Measurements from ENCODE around the gene MYOZ2.
A peak's percentile ranks its signal among the peaks of the same experiment; 100 is the strongest.

Gene MYOZ2

DNA sequence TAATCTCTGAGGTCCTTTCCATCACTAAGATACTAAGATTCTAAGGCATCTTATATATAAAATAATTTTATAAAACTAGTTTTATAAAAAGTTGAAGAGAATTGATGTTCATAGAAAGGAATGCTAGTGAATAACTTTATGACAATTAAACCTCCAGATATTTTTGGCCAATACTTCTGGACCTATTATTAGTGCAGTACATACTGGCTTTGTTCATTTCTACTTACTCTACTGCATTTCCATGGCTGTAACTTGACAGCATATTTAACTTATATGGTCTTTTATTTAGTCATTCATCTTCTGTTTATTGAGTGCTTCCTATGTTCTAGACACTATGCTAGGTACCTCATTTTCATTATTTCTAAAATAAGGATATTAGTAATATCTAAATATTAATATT is 70.1 kb downstream of the MYOZ2 start:
- no peak for DNase-seq

DNA sequence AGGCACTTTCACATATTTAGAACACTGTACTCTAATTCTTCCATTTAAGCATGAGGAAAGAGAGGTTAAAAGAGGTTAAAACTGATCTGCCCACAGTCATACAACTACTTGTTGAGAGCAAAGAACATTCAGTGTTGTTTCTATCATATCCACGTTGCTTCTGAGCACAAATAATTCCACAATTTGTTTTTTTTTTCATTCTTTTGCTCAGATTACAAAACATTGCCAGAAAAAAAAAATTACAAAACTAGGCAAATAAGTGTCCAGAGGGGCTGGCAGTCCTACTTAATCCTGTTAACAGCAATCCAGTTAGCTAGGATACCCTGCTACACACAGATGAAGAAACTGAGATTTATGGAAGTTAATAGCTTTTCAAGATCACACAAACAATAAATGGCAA is 70.5 kb downstream of the MYOZ2 start:
- no peak for DNase-seq

DNA sequence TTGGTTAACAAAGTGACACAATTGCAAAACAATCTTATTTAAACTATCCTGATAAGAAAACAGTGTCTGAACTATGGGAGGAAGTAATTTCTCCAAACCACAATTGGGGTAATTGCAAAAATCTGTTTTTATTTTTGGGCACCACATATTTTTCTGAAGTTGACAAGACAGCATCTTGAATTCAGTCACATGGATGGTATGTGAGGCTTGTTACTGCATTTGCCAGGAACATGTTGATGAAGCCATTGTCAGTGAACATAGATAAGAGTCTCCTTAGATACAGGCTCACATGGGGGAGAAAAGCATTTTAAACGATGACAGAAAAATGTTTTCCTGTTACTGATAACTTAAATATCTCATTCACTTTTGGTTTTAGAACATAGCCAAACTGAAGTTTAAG is 71.4 kb downstream of the MYOZ2 start:
- no peak for DNase-seq

DNA sequence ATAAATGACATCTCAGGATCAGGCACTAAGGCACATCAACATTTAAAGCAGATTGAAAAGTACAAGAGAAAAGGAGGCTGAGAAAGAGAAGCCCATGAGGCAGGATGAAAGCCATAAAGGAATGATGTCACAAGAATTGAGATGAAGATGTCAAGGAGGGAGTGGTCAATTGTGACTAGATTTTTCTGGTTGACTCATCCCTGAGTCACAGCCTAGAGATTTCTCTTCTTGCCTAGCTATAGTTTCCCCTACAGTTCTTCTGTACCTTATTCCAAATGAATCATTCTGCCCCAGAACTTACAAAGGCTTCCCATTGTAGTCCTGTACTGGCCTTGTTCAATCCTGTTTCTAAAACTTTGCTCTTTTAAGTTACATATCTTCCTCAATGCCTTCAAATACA is 73.4 kb downstream of the MYOZ2 start:
- DNase-seq: peak in 1 of 2 donors; percentile 14

DNA sequence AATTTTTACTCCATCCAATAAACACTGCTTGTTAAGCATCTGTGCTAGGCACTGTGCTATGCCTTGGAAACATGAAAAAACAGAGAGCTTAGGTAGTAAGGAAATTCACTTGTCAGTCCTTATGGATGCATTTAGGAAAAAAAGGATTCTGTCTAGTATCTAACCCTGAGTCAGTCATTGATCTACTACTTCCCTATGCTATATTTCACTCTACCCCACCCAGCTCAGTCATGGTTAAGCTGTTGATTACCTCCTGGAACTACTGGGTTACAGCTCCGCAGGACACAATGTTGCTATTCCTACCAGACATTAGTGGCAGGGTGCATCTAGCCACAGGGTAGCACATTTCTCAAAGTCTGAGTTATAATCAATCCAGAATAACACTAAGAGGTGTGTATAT is 74.0 kb downstream of the MYOZ2 start:
- DNase-seq: no peak

DNA sequence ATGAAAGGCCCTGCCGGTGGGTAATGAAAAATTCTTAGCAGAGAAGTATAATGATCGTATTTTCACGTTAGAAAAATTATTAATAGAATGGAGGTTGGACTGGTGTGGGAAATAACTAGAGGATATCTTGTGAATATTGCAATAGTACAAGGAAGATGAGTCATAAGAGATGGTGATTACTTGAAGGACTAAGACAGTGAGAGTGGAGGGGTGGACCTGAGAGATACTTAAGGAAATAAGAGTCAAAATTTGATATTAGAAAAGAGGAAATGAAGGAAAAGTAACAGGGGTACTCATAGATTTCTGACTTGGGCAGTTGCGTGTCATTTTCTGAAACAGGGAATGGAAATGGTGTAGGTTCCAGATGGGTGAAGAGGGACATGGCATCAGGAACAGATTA is 75.1 kb downstream of the MYOZ2 start:
- no peak for DNase-seq

DNA sequence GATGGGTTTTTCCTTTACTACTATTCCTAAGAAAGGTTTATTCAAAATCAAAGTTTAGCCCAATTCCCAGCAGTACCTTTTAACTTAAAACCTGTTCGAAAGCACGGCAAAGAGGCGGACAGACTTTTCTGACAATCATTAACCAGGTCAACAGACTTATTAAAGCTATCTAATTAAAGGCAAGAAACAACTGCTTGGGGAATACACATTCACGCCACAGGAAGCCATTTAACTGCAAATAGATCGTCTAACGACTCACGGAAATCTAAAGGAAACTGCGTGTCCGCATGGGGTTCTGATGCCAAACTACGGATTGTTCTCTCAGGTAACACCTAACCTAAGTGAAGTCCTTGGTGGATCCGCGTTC is 76.2 kb downstream of the MYOZ2 start:
- DNase-seq: no peak

DNA sequence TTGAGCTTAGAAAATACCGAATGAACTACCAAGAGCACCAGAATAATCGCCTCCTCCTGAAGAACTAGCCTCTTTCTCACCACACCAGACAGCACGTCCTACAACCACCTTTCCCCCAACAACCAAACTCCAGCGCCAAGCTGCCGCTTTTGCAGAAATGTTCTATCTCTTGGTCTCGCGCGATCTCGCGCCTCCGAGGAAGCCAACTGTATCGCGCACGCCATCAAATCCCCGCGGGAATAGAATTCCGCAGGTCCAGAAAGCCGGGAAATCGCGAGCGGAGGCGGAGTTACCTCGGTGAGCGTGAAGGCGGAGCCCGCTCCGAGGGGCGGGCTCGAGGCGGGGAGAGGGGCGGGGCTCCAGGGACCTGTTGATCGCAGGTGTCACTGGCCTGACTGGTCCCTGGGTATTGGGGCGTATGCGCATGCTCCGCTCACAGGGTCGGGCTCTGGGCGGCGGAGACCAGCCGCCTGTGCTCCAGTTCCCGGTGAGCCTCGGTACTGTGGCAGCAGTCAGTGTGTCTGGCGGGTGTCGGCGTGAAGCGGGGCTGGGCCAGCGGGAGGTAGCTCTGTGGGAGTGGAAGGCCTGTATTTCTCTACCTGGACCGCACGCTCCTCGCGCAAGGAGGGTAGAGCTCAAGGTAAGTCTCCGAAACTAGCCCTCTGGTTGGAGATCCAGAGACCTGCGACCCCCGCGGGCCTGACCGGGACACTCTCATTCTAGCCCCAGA is 76.8 kb downstream of the MYOZ2 start, which contains the start of gene USP53:
Gene USP53 (plus strand): TSS at position 480 of the 730 bp plus-strand sequence. CDS start 27,047 bp downstream, outside the sequence.
- DNase-seq: peak; percentile 98

DNA sequence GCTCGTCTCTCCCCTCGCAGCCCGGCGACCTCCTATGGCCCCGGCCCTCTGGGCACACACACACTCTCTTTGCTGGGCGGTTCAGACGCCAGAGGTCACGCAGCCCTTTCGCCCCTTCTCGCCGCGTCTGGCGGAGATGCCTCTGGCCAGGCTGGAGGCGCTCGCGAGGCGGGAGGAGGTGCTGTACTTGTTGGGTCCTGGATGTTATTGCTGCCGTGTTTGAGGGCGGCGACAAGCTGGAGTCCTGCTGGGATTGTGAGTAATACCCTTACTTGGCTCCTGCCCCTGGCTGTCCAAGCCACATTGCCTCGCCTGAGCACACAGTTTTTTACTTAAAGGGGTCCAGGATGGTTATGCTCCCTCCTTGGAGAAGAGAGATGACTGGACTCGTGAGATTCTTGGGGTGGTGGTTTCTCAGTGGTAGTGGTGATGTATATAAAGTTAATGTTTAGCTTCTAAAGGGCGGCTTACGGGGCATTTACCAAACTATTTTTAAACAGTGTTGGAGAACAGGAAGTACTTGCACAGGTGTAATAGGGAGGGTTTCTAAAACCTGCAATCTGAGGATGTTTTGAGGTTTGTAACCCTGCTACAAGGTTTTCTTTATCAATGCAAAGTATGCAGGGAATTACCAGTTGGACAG is 77.5 kb downstream of the MYOZ2 start:
- peak; percentile 59 to 60 for DNase-seq

DNA sequence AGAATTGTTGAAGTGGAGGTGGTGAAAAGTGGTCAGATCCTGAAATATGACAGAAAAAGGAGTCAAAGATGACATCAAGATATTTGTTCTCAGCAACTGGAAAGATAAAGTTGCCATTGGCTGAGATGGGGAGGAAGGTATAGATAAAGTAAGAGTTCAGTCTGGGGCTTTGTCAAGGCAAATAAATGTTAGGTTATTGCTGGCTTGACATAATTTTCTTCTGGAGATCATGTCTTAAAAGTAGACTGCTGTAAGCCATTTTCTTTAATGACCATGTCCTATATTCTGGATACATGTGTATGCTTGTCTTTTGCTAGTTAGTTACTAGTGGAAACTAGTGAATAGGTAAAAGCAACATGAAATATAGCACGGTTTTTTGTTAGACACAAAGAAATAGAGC is 82.5 kb downstream of the MYOZ2 start:
- no peak for DNase-seq

DNA sequence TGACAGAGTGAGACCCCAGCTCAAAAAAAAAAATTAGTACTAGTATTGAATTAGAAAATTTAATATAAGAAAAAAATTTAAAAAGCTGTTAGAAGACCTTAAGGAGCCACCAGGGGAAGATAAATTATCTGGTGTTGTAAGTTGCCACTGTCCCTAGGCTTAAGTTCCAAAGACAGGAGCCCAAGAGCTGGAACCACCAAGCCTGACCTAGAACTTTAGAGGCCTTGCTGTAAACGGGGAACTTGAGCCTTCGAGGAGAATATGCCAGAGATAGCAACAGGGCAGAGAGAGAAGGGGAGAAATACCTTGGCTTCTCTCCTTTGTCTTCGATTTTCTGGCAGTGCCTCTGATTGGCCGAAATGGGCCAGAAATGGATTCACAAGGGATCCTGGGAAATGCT is 85.8 kb downstream of the MYOZ2 start:
- DNase-seq: no peak

DNA sequence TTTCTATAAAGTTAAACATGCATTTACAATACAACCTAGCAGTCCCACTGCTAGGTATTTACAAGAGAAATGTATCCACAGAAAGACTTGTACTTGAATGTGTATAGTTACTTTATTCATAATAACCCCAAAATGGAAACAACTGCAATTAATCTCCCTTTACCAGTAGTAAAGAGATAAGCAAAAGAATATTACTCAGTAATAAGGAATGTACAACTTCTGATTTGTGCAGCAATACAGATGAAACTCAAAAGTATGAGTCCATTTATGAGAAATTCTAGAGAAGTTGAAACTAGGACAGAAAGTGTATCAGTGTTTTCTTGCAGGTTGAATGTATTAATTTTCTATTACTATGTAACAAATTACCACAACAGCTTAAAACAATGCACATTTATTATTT is 92.1 kb downstream of the MYOZ2 start:
- no peak for DNase-seq

DNA sequence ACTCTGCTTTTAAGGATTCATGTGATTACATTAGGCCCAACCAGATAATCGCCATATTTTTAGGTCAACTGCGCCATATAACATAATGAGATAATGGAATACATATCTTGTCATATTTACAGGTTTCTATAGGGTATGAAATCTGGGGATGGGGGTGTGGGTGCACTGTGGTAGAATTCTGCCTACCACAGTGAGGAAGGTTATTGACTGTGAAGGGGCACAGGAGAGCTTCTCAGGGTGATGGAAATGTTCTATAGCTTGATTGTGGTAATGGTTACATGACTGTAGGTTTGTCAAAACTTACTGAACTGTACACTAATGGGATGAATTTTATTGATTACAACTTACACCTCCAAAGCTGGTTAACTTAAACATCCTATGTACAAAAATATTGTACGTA is 92.8 kb downstream of the MYOZ2 start:
- DNase-seq: no peak

DNA sequence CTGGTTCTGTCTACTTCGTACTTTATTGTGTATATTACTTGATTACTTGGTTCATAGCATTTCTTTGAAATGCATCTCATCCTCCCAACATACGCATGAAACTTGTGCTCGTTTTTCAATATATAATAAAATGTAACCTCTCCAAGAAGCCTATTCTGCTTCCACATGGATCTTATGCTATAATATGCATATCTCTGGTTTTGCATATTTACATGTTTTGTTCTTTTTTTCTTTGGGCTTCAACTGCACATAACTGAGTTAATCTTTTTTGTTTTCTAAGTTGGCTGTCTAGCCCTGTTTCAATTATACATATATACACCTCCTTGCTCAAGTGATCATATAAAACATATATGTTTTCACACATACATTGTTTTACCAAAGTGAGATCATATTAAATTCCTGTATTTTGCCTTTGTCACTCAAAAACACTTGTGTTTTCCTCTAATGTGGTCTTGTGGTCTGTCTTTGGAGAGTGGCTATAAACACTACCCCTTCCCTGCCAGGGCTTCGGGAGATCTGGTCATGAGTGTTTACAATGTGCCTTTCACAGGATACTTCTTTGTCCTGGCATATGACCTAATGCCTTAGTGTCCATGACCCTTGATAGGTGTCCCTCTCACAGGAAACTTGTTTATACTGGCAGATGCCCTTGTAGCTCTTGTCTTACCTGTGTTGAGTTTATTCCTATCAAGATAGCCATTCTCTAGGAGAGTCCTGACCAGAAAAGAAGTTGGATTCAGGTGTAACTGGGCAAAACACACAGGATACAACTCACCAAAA is 94.5 kb downstream of the MYOZ2 start:
- no peak for DNase-seq

DNA sequence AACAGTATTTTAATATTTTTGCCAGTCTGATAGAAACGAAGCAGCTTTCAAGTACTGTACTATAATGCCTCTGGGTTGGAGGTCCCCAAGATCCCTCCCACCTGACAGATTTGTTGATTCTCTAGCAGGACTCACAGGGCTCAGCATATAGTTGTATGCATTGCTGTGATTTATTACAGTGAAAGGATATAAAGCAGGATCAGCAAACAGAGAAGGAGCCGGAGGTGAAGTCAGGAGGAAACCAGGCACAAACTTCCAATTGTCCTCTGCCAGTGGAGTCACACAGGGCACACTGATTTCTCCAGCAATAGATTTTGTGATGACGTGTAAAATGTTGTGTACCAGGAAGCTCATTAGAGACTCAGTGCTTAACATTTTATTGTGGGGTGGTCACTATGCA is 95.9 kb downstream of the MYOZ2 start:
- DNase-seq: no peak

DNA sequence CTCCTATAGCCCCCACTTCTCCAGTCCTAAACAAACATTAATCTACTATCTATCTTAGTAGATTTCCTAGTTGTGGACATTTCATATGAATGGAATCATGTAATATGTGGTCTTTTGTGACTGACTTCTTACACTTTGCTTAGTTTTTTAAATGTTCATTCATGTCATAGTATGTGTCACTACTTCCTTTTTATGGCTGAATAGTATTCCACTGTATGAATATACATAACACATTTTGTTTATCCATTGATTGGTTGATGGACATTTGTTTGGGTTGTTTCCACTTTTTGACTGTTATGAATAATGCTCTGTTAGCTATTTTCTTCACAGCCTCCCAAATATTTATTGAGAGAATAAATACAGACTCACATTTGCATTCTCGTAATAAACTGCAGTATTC is 96.7 kb downstream of the MYOZ2 start:
- no peak for DNase-seq

DNA sequence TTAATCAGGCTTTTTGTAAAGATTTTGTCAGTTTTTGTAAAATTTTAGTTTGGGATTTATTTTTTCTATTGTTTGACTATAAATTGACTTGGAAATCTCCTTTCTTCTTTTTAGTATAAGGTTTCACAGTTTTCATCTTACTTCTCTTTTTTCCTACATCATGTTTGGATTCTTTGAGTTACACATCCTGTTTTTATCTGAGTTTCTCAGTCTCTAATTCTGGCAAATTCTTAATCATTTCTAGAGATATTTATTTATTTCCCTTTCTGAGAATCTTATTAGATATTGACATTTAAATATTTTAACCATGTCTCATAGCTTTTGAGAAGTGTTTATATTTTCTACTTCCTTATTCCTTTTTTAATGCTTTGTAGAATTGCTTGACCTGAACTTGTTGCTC is 97.6 kb downstream of the MYOZ2 start:
- DNase-seq: no peak

DNA sequence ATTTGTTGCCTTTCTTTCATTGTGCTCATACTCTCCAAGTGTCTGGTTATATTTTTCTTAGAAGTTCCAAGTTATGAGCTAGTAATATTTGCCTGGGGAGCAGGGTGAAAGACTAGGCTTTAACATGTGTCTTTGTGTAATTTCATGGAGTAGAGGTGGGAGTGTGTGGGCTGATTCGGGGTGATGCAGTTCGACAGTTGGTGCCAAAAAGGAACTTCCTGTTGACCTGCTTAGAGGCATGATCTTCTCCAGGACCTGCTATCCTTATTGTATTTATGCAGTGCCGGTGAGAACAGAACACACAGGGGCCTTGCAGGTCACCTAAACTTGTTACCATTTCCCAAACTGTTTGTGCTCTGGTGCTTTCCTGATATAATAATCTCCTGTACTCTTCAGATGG is 98.1 kb downstream of the MYOZ2 start:
- DNase-seq: no peak

DNA sequence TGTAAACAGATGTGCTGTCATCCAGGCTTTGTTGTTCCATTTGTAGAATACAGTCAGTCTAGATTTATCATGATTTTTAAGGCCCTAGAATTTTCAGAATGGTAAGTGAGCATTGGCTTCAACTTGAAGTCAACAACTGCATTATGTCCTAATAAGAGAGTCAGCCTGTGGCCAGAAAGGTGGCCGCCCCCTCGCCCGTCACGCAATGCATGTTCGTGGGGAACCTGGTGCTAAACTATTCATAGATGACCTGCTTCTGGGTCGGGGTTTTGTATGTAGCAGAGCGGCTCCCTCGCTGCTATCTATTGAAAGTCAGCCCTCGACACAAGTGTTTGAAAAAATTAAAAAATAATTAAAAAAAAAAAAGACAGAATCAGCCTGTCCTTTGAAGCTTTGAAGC is 101.6 kb downstream of the MYOZ2 start:
- no peak for DNase-seq

Data from CD4-positive, alpha-beta T cell treated with Interleukin-4 for 1 hour (primary cell).